Measurements from ENCODE around the gene FKBP2.

Gene FKBP2

GRCh38 chr11:64285885-64286800, 45.2 kb downstream of the FKBP2 start:
- no peak for DNase-seq (ENCODE audit: low read depth)

- DNase-seq (ENCODE audit: low read depth), result no peak
Measured at GRCh38 chr11:64286801-64287159, 45.9 kb downstream of the FKBP2 start.

- no peak for DNase-seq (ENCODE audit: low read depth)
Measured at GRCh38 chr11:64287676-64288352, 46.9 kb downstream of the FKBP2 start.

GRCh38 chr11:64288353-64288750, 47.5 kb downstream of the FKBP2 start:
- DNase-seq (ENCODE audit: low read depth), result no peak

GRCh38 chr11:64289002-64289564, 48.2 kb downstream of the FKBP2 start:
- DNase-seq (ENCODE audit: low read depth), result no peak

GRCh38 chr11:64290352-64291261, 49.7 kb downstream of the FKBP2 start:
- no peak for DNase-seq (ENCODE audit: low read depth)

GRCh38 chr11:64291262-64291751, 50.4 kb downstream of the FKBP2 start, which contains the start of gene KCNK4:
TSS of gene KCNK4 (plus strand) at chr11:64291302. CDS start at chr11:64293019, 1,717 bp downstream.
- no peak for DNase-seq (ENCODE audit: low read depth)

- DNase-seq (ENCODE audit: low read depth), result no peak
Measured at GRCh38 chr11:64291752-64292459, 51.0 kb downstream of the FKBP2 start.

- DNase-seq (ENCODE audit: low read depth), result no peak
Measured at GRCh38 chr11:64292460-64293254, 51.8 kb downstream of the FKBP2 start.

All from stimulated activated CD8-positive, alpha-beta memory T cell treated with anti-CD3 and anti-CD28 coated beads, Interleukin-12 subunit alpha, Interleukin-12 subunit beta, amount 100 ng/mL, for 4 hours (primary cell).